Glomerular visceral epithelial cell (primary cell): ENCODE measurements around the gene TP63.

Source experiments
- DNase-seq: peaks from one replicate; pipeline ENCODE4 v3.0.0-alpha.2; 2016; ENCODE audit errors: extremely low spot score

TP63 gene

DNA sequence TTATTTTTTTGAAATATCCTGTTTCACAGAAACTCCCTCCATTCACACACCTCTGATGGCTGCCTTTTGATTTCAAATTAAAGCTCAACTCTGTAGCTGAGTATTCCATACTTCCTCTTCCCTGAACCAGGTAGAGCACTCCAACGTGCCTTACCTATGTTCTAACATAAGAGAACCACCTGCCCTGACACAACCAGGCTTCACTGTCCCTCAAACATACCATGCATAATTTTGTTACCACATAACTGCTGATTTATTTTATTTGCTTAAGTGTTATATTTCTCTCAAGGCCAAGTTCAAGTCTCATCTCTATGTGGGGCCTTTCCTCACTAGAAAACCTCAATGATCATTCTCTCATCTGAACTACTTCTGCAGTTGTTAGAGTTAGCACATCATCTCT lies 279.8 kb downstream of the TP63 start:
- no peak for DNase-seq

DNA sequence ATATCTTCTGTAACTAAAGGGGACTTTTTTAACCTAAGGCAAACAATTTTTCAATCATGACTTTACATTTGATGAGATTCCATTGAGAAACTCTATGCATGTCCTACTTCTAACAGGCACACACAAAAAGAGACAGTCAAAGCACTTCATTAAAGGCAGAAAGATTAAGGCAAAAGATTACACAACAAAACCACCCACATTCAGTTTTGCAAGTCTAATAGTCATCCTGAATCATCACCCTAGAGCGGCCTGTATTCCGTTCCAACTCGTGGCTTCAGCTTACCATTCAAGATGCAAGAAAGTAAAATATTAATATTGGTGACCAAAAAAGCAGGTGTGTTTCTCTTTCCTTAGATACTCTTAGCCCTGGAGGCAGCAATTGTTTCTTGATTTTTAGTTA lies 283.6 kb downstream of the TP63 start:
- peak; percentile 75 for DNase-seq

DNA sequence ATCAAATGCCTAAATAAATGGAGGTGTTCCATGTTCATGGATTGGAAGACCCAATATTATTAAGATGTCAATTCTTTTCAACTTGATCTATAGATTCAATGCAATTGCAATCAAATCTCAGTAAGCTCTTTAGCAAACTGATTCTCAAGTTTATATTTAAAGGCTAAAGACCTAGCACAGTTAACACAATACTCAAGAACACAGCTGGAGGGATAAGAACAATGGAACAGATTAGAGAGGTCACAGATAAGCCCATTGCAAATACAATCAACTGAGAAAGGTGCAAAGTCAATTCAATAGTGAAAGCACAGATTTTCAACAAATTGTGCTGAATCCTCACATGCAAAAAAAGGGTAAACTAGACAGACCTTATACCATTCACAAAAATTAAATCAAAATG lies 290.6 kb downstream of the TP63 start:
- DNase-seq = no peak

DNA sequence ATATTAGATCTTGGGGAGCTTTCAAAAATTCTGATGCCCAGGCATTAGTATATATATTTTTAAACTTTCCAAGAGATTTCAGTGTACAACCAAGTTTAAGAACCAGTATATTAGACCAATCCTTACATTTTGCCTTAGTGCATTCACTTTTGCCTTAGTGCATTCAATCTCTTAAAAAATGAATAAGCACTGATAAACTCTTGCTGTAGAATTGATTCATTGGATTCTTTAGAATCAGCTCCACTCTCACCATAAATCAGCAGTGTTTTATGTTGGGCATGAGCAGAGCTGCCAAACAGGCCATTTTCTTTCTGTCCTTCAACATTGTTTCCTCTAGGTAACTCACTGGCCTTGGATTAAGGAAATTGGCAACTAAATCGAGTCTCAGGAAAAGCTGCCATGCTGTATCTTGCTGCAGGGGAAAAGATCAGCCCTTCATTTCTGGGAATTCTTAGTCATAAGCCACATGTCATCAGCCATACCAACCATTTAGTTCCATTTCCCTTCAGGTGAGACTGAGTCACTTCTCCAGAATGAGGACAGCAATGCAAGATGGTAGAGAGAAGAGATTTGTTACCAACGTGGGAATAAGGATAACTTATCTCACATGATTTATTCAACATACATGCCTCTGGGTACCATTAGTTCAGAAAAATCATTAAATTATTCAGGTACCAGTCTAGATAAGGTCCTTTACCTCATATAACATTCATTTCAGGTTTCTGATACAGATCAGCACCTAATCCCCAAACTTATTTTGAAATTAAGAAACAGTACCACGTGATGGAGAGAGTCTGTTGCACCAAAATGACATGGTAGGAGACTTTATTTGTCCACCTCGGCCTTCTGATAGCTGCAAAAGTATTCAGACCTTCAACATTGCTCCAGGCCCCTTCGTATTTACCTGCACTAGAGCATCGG lies 297.0 kb downstream of the TP63 start:
- no peak for DNase-seq

DNA sequence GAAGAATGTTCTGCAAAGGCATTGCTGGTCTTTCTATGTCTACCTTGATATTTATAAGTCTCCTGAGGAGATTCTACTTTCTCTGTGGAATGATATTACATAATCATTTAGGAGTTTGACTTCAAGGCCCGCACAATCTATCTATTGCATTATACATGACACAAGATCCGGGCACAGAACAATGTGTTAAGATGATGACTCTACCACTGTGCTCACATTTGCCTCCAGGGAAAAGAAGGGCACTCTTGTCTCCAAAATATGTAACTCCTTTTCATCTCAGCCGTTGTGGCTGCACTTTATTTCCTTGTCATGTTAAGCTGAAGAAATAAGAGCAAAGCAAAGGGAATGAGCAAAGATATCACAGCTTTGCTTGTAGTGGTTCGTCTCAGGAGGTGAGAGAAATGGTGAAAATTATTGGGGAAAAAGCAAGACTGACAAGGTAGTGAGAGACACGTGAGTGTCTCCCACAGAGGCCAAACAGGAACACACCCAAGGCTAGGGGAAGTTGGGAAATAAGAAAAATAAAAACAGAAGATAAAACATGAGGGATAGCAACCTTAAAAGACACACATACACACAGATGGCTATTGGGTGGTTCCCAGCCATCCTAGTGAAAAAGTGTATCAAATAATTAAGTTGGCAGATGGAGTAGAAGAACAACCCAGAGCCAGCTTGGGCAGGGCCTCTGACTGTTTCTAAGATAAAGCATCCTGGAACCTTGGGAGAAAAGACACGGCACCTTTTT lies 305.2 kb downstream of the TP63 start:
- no peak for DNase-seq

DNA sequence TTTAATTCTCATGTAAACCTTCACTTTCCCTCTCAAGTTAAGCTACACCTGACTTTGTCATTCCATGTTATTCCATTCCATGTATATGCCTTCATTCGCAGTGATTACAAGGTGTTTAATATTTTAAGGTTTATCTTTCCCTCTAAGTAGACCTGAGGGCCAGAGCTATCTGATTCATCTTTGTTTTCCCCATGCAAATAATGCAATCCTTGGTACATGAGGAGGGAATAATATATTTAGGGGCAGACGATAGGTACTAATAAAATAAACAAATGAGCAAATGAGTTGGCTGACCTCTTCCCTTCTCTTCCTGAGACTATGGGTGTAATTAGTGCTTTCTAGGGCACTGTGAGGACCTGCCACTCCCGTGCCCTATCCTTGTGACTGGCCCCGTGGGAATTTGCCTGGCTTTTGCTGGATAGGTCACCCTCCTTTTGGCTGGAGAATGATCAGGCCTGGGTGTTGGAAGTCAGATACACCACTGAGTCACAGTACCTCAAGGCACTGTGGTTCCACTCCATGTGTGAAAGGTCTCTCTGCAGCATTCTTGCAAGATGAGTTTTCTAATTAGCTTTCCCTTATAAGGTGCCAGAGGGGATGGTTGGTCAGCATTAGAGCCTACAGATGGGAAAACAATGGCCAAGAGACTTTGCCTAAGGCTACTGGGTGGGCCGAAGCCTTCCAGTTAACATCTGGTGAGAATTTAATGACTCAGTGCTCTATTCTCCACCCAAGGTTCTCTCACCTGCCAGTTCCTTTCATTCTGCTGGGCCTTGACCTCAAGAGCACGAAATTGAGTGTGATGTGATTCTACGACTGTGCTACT lies 306.3 kb downstream of the TP63 start:
- peak; percentile 96 for DNase-seq

DNA sequence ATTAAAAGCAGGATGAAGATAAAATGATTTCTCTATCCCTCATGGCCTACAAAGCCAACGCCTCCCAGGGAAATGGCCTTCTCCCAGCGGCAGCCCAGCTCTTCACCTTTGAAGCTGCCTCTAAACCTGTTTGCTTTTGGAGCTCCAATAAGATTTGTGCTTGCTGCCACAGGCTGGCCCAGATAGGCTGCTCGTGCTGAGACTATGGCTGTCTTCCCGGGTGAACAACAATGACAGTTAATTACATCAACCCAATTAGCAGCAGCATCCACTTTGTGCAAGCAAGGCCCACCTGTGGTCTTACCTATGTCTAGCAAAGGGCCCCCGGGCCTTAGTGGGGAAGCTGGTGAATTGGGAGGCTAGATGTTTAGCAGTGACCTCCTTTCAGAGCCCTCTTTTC lies 309.9 kb downstream of the TP63 start:
- DNase-seq = no peak

DNA sequence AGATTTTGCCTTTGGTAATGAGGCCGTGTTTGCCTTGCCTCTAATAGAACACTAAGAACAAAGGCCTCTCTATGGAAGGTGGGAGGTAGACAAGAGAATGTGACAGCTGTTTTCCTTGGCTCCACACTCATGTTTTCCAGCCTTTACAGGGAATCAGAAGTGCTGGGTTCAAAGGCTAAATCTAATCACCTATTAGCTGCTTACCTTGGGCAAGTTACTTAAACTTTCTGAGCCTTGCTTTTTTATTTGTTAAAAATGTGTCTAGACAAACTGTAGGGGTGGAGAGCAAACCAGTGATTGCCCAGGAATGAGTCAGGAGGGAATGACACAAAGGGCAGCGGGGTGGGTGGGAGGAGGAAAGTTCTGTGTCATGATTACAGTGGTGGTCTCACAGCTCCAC lies 310.5 kb downstream of the TP63 start:
- DNase-seq = peak; percentile 34

DNA sequence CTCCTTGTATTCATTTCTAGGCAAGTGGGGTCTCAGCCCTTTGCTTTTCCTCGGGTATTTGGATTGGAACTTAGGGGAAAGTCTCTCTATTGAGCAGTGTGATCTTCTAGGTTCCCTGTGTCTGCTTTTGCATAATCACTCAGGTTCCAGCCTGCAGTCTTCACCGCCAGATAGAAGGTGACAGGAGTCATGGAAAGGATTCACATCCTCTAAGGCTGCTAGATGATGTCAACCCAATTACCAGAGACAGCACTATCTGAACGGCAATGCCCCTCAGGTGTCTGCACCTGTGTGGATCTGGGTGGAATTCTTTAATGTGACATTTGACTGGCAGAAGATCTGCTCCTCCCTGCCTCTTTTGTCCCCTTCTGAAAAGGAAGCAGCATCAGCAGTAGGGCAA lies 311.8 kb downstream of the TP63 start:
- DNase-seq = no peak

DNA sequence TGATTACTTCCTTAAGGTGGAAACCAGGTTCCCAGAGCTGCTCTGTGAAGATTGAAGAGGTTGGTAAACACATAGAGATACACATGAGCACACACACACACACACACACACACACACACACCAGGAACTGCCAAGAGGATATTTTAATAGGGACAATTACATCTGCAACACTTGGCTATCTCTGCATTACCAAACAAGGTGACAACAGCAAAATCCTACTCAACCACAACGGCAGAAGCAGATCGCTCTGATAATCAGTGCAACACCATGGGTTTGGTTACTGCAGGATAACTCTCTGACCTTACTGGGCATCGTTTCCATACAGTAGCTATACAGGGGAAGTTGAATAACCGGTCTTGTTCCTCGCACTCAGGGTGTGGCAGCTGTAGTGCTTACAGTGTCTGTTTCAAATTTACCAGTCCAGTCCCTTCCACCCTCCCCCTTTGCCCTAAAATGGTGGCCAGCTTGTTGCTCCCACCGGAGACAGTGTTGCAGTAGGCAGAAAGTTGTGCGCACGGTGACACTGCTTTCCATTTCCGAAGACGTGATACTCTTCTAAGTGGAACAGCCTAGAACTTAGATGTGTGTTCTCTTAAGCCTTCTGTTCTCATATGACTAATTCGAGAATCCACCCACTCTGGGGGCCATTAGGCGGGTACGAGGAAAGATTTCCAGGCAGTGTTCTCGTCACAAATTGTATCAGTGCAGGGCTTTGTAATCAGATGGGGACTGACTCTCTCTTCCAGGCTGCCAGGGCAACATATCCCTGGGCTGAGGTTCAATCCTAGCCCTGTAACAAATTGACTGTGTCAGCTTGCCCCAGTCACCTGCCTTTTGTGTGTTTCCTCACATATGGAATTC lies 313.3 kb downstream of the TP63 start:
- DNase-seq = no peak

DNA sequence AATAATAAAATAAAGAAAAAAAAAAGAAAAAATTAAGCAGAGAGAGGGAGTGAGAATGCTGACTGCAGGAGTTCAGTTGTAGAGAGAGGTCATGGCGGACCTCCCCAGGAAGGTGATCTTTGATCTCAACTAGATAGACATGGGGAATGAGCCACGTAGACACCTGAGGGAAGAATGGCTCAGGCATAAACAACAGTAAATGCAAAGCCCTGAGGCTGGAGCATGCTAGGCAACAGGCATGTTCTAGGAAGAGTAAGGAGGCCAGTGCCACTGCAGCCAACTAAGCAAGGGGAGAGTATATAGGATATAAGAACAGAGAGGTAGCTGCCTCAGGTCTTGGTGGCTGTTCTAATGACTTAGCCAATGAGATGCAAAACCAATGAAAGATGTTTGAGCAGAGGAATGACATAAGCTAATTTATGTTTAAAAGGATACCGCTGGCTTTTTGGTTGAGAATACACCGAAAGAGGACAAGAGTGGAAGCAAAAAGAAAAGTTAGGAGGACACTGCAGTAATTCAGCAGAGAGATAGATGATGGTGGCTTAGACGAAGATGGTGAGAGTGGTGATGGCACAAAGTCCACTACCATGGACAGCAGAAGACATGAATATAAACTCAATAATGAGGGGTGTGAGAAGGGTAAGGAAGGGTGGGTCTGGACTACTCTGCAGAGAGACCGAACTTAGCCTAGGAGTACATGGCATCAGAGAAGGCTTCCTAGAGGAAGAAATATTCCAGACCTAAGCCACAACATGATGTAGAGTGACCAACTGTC lies 314.9 kb downstream of the TP63 start:
- DNase-seq = no peak
